B cell (primary cell): ENCODE data around the gene FES.

Experiments used
- CTCF ChIP-seq: fragments of 200-600 bp; IDR thresholded peaks from one replicate; pipeline ENCODE4 v1.8.0; 2022; ENCODE audit warnings: antibody characterized with exemption, mild to moderate bottlenecking
- EZH2 ChIP-seq: IDR thresholded peaks from 2 replicates; pipeline ENCODE4 v1.6.1; 2012; ENCODE audit warnings: borderline replicate concordance, low read depth, mild to moderate bottlenecking, moderate library complexity, low read length; ENCODE audit not compliant: insufficient read depth, poor library complexity, severe bottlenecking

DNA sequence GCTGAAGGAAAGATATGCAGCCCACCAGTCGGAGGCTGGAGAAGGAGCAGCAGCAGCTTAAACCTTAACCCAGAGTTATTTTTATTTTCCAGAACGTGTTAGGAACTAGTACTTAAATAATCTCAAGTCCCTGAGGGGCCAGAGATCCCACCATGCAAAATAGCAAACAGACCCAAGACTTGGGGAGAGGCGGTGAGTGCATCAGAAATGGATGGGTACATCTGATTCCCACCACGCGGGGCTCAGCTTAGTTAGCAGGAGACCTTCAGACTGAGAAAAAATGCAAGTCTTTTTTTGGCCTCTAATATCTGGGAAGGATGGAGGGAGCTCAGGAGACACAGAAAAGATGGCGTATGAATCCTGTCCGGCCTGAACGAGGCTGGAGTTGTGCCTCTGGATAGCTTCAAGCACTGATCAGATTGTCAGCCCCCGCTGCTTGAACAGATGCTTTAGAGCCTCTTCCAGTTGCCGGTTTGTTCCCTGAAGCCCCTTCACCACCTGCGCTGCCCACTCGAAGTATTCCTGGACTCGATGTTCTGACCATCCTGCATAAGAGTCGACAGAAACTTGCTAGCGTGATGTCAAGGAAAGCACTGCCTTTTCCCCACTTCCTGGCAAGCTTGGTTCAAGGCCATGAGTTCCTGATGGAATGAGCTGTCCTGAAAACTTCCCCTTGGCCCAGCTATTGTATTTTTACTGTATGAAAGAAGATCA is 46.7 kb downstream of the FES start:
- TF ChIP-seq CTCF (no peak), EZH2 (no peak)
